HepG2 (cell line): ENCODE measurements around the gene PIGL. TPM values are rescaled to one million over a fixed set of nuclear protein-coding genes. Genes with fewer than 3 reads are reported as not detected.
A peak's percentile ranks its signal among the peaks of the same experiment; 100 is the strongest.

ENCODE experiments used
- DNMT3B ChIP-seq: conservative IDR thresholded peaks from 2 replicates; pipeline ENCODE4 v1.6.1; 2016; ENCODE audit warnings: missing biosample characterization, control low read depth
- FOXO1 ChIP-seq: sonication (generic); formaldehyde crosslinking; IDR thresholded peaks from 2 replicates; pipeline ENCODE4 v1.4.0; 2020; ENCODE audit warnings: missing genetic modification reagents
- GATAD2A ChIP-seq: IDR thresholded peaks from 2 replicates; pipeline ENCODE4 v1.6.1; 2016
- HNF1A ChIP-seq, 2 experiments: sonication (generic) in 1 of 2; formaldehyde crosslinking in 1 of 2; IDR thresholded peaks; 2 replicates each; pipeline versions ENCODE4 v1.4.0 to v1.6.1; 2016 to 2020; ENCODE audit warnings: borderline replicate concordance in 1 of 2, low read depth in 1 of 2, mild to moderate bottlenecking in 1 of 2, missing genetic modification reagents in 1 of 2
- HNRNPL ChIP-seq: fragments of 200-400 bp; formaldehyde crosslinking; IDR thresholded peaks from 2 replicates; pipeline ENCODE4 v1.6.1; 2017; ENCODE audit warnings: mild to moderate bottlenecking, low read depth, low read length
- KDM2A ChIP-seq: sonication (generic); formaldehyde crosslinking; IDR thresholded peaks from 2 replicates; pipeline ENCODE4 v1.4.0; 2020; ENCODE audit warnings: low read depth, missing genetic modification reagents, borderline replicate concordance
- MLLT10 ChIP-seq: sonication (generic); formaldehyde crosslinking; IDR thresholded peaks from 2 replicates; pipeline ENCODE4 v1.4.0; 2020; ENCODE audit warnings: missing genetic modification reagents
- NFYB ChIP-seq: sonication (generic); formaldehyde crosslinking; IDR thresholded peaks from 2 replicates; pipeline ENCODE4 v1.4.0; 2020; ENCODE audit warnings: missing genetic modification reagents
- NKX3-1 ChIP-seq: sonication (generic); formaldehyde crosslinking; IDR thresholded peaks from 2 replicates; pipeline ENCODE4 v1.5.0; 2020; ENCODE audit warnings: missing genetic modification reagents
- POLR2AphosphoS2 ChIP-seq: IDR thresholded peaks from 2 replicates; pipeline ENCODE4 v1.6.1; 2011; ENCODE audit warnings: low read depth, low read length, improper control_type of control experiment
- ZMAT3 ChIP-seq: sonication (generic); formaldehyde crosslinking; conservative IDR thresholded peaks from 2 replicates; pipeline ENCODE4 v1.7.0; 2021; ENCODE audit warnings: missing genetic modification reagents
- ZNF138 ChIP-seq: sonication (generic); formaldehyde crosslinking; IDR thresholded peaks from 2 replicates; pipeline ENCODE4 v1.5.0; 2020; ENCODE audit warnings: mild to moderate bottlenecking, low read depth, missing genetic modification reagents
- ZNF282 ChIP-seq: fragments of 450-650 bp; IDR thresholded peaks from 2 replicates; pipeline ENCODE4 v1.6.1; 2018; ENCODE audit not compliant: partially characterized antibody
- ZNF292 ChIP-seq: sonication (generic); formaldehyde crosslinking; IDR thresholded peaks from 2 replicates; pipeline ENCODE4 v1.8.1; 2022; ENCODE audit warnings: mild to moderate bottlenecking, low read depth, missing genetic modification reagents, borderline replicate concordance
- ZNF746 ChIP-seq: sonication (generic); formaldehyde crosslinking; IDR thresholded peaks from 2 replicates; pipeline ENCODE4 v1.8.0; 2022; ENCODE audit warnings: mild to moderate bottlenecking, missing genetic modification reagents
- polyA plus RNA-seq, 8 experiments: library from polyadenylated mRNA; depleted of rRNA in 3 of 8; stranded (reverse) in 7 of 8; unstranded in 1 of 8; fragments of >200 nt; fragmentation: Illumina TruSeq in 4 of 8; extraction: Trizol in 4 of 8; gene quantifications; 2 replicates each; pipeline versions ENCODE4 v1.2.1 to v1.2.3, GENCODE V29; 2011 to 2016; ENCODE audit warnings: low read depth in 4 of 8, missing spikeins in 1 of 8, mixed read lengths in 1 of 8; ENCODE audit not compliant: insufficient read depth in 1 of 8
- total RNA-seq, 5 experiments: library from RNA; depleted of rRNA; stranded (reverse); fragments of >200 nt; fragmentation: Illumina TruSeq; extraction: Trizol; gene quantifications; 2 replicates each; pipeline ENCODE4 v1.2.3, GENCODE V29; 2016; ENCODE audit warnings: low read depth in 1 of 5
- TF ChIP-seq, protein P1 (sequence below): sonication (generic); formaldehyde crosslinking; conservative IDR thresholded peaks from 2 replicates; pipeline ENCODE4 v1.8.0; 2022; ENCODE audit warnings: mild to moderate bottlenecking, moderate library complexity, missing genetic modification reagents
- TF ChIP-seq, protein P2 (sequence below): sonication (generic); formaldehyde crosslinking; IDR thresholded peaks from 2 replicates; pipeline ENCODE4 v1.4.0; 2020; ENCODE audit warnings: missing genetic modification reagents
- TF ChIP-seq, protein P3 (sequence below): sonication (generic); formaldehyde crosslinking; IDR thresholded peaks from 2 replicates; pipeline ENCODE4 v1.5.0; 2020; ENCODE audit warnings: mild to moderate bottlenecking, missing genetic modification reagents

PIGL gene
- total and polyA plus RNA-seq, 2 of the 13 experiments (the other 11 are each of a cell fraction or from before 2014, with no cell fraction given), result 28.5 to 63.8 TPM

DNA sequence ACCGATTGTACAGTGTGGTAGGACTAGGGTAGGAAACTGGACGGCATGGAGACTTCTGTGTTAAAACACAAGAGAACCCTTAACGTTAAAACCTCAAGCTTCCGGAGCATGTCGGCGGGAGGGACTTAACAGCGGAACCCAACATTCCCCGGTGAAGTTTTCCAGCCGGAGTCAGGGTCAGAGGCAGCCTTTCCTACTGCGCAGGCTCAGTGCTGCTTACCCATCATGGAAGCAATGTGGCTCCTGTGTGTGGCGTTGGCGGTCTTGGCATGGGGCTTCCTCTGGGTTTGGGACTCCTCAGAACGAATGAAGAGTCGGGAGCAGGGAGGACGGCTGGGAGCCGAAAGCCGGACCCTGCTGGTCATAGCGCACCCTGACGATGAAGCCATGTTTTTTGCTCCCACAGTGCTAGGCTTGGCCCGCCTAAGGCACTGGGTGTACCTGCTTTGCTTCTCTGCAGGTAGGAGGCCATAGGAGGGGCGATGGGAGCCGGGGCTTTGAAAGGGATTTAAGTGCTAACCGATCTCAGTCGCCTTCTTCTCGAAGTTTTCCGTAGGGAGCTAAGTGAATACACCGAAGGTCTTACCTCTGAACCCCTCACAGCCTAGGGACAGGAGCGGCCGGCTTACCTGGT is at the start of gene PIGL (continued):
- TF ChIP-seq, protein P1, sequence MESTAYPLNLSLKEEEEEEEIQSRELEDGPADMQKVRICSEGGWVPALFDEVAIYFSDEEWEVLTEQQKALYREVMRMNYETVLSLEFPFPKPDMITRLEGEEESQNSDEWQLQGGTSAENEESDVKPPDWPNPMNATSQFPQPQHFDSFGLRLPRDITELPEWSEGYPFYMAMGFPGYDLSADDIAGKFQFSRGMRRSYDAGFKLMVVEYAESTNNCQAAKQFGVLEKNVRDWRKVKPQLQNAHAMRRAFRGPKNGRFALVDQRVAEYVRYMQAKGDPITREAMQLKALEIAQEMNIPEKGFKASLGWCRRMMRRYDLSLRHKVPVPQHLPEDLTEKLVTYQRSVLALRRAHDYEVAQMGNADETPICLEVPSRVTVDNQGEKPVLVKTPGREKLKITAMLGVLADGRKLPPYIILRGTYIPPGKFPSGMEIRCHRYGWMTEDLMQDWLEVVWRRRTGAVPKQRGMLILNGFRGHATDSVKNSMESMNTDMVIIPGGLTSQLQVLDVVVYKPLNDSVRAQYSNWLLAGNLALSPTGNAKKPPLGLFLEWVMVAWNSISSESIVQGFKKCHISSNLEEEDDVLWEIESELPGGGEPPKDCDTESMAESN, result peak; percentile 89
- TF ChIP-seq, protein P2, sequence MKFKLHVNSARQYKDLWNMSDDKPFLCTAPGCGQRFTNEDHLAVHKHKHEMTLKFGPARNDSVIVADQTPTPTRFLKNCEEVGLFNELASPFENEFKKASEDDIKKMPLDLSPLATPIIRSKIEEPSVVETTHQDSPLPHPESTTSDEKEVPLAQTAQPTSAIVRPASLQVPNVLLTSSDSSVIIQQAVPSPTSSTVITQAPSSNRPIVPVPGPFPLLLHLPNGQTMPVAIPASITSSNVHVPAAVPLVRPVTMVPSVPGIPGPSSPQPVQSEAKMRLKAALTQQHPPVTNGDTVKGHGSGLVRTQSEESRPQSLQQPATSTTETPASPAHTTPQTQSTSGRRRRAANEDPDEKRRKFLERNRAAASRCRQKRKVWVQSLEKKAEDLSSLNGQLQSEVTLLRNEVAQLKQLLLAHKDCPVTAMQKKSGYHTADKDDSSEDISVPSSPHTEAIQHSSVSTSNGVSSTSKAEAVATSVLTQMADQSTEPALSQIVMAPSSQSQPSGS, result peak; percentile 89
- TF ChIP-seq GATAD2A (peak; percentile 83), ZMAT3 (CRISPR knock-in tag) (no peak), MLLT10 (CRISPR knock-in tag) (no peak), FOXO1 (CRISPR knock-in tag) (peak; percentile 49; the same call in 1 of the 2 replicates), ZNF282 (no peak), POLR2AphosphoS2 (peak; percentile 48; the same call in 1 of the 2 replicates), HNF1A (IDR thresholded peaks at IDR 0.05; ENCODE audit: low read depth) (peak; percentile 48; the same call in 1 of the 2 replicates), HNF1A (CRISPR knock-in tag; IDR thresholded peaks at IDR 0.05; ENCODE audit: borderline replicate concordance) (peak; percentile 21; the same call in 1 of the 2 replicates), ZNF292 (CRISPR knock-in tag) (peak; percentile 25; the same call in 1 of the 2 replicates), NKX3-1 (CRISPR knock-in tag) (peak; percentile 92), ZNF138 (0 out of 2 replicates have a peak, but pooled peaks have one; percentile 58), KDM2A (CRISPR knock-in tag) (peak; percentile 95), DNMT3B (CRISPR knock-in tag) (peak; percentile 89), ZNF746 (CRISPR knock-in tag) (no peak), NFYB (CRISPR knock-in tag) (no peak), HNRNPL (0 out of 2 replicates have a peak, but pooled peaks have one; percentile 37)
- TF ChIP-seq, protein P3, sequence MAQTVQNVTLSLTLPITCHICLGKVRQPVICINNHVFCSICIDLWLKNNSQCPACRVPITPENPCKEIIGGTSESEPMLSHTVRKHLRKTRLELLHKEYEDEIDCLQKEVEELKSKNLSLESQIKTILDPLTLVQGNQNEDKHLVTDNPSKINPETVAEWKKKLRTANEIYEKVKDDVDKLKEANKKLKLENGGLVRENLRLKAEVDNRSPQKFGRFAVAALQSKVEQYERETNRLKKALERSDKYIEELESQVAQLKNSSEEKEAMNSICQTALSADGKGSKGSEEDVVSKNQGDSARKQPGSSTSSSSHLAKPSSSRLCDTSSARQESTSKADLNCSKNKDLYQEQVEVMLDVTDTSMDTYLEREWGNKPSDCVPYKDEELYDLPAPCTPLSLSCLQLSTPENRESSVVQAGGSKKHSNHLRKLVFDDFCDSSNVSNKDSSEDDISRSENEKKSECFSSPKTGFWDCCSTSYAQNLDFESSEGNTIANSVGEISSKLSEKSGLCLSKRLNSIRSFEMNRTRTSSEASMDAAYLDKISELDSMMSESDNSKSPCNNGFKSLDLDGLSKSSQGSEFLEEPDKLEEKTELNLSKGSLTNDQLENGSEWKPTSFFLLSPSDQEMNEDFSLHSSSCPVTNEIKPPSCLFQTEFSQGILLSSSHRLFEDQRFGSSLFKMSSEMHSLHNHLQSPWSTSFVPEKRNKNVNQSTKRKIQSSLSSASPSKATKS (CRISPR knock-in tag), result no peak
